GM12878 (cell line): Measurements from ENCODE around the gene CLPTM1. TPM values are rescaled to one million over a fixed set of nuclear protein-coding genes. Genes with fewer than 3 reads are reported as not detected.

Source experiments
- BMI1 ChIP-seq: fragments of 450-650 bp; IDR thresholded peaks from 2 replicates; pipeline ENCODE4 v1.6.1; 2016; ENCODE audit warnings: mild to moderate bottlenecking, moderate library complexity, borderline replicate concordance
- BRCA1 ChIP-seq: IDR thresholded peaks from 2 replicates; pipeline ENCODE4 v1.6.1; 2011; ENCODE audit warnings: low read depth, low read length, improper control_type of control experiment
- GABPA ChIP-seq: IDR thresholded peaks from 2 replicates; pipeline ENCODE4 v1.6.1; 2014; ENCODE audit warnings: antibody characterized with exemption, low read depth, mild to moderate bottlenecking, inconsistent platforms
- NR2F1 ChIP-seq: fragments of 450-650 bp; conservative IDR thresholded peaks from 2 replicates; pipeline ENCODE4 v1.6.1; 2017; ENCODE audit warnings: mild to moderate bottlenecking
- POLR2AphosphoS2 ChIP-seq: IDR thresholded peaks from 2 replicates; pipeline ENCODE4 v1.6.1; 2011; ENCODE audit warnings: low read depth, mild to moderate bottlenecking, low read length, improper control_type of control experiment, moderate library complexity
- SIN3A ChIP-seq: IDR thresholded peaks from 2 replicates; pipeline ENCODE4 v1.6.1; 2012; ENCODE audit warnings: low read depth, low read length, improper control_type of control experiment
- SUZ12 ChIP-seq: fragments of 200-600 bp; sonication (generic); IDR thresholded peaks from one replicate; pipeline ENCODE4 v1.6.1; 2018; ENCODE audit warnings: antibody characterized with exemption, mild to moderate bottlenecking; ENCODE audit not compliant: unreplicated experiment
- TBL1XR1 ChIP-seq: IDR thresholded peaks from 2 replicates; pipeline ENCODE4 v1.6.1; 2012; ENCODE audit warnings: low read depth, low read length, improper control_type of control experiment
- WRNIP1 ChIP-seq: IDR thresholded peaks from 2 replicates; pipeline ENCODE4 v1.6.1; 2011; ENCODE audit warnings: low read depth, low read length, improper control_type of control experiment, borderline replicate concordance
- polyA plus RNA-seq, 11 experiments: library from polyadenylated mRNA; depleted of rRNA in 4 of 11; unstranded in 6 of 11; stranded (reverse) in 5 of 11; fragments of >200 nt; fragmentation: Nextera tagmentation in 4 of 11; fragmentation: Illumina TruSeq in 1 of 11; extraction: Ambion mirVana in 4 of 11; extraction: Trizol in 1 of 11; gene quantifications; 1 replicate in 1 of 11; 2 replicates in 10 of 11; pipeline versions ENCODE4 v1.2.1 to v1.2.3, GENCODE V29; 2011 to 2016; ENCODE audit warnings: inconsistent platforms in 2 of 11, missing spikeins in 2 of 11, low read depth in 1 of 11
- total RNA-seq, 4 experiments: library from RNA; depleted of rRNA in 3 of 4; stranded (reverse); fragments of >200 nt in 3 of 4; fragmentation: Illumina TruSeq in 1 of 4; extraction: Trizol in 1 of 4; gene quantifications; 2 replicates each; pipeline versions ENCODE4 v1.2.1 to v1.2.3, GENCODE V29; 2013 to 2021
- TF ChIP-seq, protein P1 (sequence below): fragments of 450-650 bp; IDR thresholded peaks from 2 replicates; pipeline ENCODE4 v1.6.1; 2016; ENCODE audit warnings: mild to moderate bottlenecking, moderate library complexity, borderline replicate concordance
- TF ChIP-seq, protein P2 (sequence below): fragments of 150-350 bp; IDR thresholded peaks from 2 replicates; pipeline ENCODE4 v1.6.1; 2014; ENCODE audit warnings: mild to moderate bottlenecking, low read depth, low read length
- TF ChIP-seq, protein P3 (sequence below): fragments of 450-650 bp; IDR thresholded peaks from 2 replicates; pipeline ENCODE4 v1.6.1; 2018; ENCODE audit warnings: borderline replicate concordance, mild to moderate bottlenecking; ENCODE audit not compliant: partially characterized antibody
- TF ChIP-seq, protein P4 (sequence below): IDR thresholded peaks from 2 replicates; pipeline ENCODE4 v1.6.1; 2011; ENCODE audit warnings: borderline replicate concordance, low read depth, mild to moderate bottlenecking, moderate library complexity, low read length; ENCODE audit not compliant: insufficient read depth, poor library complexity, severe bottlenecking
- TF ChIP-seq, protein P5 (sequence below): fragments of 450-650 bp; IDR thresholded peaks from 2 replicates; pipeline ENCODE4 v1.6.1; 2016; ENCODE audit warnings: mild to moderate bottlenecking

Gene CLPTM1
- total and polyA plus RNA-seq, 10 of the 15 experiments (the other 5 are each of a cell fraction or from before 2014, with no cell fraction given) = 0.42 to 72.6 (median 35.2) TPM

DNA sequence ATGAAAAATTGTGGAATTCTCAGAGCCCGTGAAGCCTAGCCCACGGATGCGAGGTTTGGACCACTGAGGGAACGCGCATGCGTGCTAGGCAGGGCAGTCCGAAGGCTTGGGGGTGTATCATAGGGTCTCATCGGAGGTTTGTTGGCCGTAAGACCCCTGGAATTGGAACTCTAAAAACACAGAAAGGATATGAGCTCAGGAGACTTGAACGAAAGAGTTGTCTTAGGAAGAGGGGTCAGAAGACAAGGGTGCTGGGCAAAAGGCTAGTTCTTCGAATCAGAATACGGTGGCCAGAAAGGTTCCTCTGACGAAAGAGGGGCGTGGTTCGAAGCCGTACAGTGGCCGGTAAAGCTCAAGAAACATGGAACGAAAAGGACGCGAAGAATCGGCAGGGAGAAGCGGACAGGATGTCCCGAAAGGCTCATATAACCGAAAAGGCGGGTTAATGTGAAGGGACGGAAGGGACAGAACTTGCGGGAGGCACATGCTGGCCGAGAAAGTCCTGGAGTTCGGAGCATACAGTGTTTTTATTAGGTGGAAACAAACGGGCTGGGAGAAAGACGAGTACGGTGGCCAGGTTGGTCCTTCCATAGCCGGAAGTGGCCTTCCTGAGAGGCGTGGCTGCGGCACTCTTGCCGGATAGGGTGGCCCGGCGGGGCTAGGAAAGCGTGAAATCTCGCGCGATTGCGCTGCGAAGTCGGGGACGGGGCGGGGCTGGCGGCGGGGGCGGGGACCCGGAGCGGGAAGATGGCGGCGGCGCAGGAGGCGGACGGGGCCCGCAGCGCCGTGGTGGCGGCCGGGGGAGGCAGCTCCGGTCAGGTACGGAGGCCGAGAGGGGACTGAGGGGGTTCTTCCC, at the start of gene CLPTM1 (continued):
- TF ChIP-seq, protein P1, sequence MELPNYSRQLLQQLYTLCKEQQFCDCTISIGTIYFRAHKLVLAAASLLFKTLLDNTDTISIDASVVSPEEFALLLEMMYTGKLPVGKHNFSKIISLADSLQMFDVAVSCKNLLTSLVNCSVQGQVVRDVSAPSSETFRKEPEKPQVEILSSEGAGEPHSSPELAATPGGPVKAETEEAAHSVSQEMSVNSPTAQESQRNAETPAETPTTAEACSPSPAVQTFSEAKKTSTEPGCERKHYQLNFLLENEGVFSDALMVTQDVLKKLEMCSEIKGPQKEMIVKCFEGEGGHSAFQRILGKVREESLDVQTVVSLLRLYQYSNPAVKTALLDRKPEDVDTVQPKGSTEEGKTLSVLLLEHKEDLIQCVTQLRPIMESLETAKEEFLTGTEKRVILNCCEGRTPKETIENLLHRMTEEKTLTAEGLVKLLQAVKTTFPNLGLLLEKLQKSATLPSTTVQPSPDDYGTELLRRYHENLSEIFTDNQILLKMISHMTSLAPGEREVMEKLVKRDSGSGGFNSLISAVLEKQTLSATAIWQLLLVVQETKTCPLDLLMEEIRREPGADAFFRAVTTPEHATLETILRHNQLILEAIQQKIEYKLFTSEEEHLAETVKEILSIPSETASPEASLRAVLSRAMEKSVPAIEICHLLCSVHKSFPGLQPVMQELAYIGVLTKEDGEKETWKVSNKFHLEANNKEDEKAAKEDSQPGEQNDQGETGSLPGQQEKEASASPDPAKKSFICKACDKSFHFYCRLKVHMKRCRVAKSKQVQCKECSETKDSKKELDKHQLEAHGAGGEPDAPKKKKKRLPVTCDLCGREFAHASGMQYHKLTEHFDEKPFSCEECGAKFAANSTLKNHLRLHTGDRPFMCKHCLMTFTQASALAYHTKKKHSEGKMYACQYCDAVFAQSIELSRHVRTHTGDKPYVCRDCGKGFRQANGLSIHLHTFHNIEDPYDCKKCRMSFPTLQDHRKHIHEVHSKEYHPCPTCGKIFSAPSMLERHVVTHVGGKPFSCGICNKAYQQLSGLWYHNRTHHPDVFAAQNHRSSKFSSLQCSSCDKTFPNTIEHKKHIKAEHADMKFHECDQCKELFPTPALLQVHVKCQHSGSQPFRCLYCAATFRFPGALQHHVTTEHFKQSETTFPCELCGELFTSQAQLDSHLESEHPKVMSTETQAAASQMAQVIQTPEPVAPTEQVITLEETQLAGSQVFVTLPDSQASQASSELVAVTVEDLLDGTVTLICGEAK = peak; percentile 91
- TF ChIP-seq GABPA (peak; percentile 85), WRNIP1 (peak; percentile 96; the same call in 1 of the 2 replicates), SUZ12 (no peak), NR2F1 (0 out of 2 replicates have a peak, but pooled peaks have one; percentile 8), BMI1 (no peak), SIN3A (peak; percentile 17; the same call in 1 of the 2 replicates), TBL1XR1 (peak; percentile 76), BRCA1 (peak; percentile 82), POLR2AphosphoS2 (peak; percentile 83)
- TF ChIP-seq, protein P2, sequence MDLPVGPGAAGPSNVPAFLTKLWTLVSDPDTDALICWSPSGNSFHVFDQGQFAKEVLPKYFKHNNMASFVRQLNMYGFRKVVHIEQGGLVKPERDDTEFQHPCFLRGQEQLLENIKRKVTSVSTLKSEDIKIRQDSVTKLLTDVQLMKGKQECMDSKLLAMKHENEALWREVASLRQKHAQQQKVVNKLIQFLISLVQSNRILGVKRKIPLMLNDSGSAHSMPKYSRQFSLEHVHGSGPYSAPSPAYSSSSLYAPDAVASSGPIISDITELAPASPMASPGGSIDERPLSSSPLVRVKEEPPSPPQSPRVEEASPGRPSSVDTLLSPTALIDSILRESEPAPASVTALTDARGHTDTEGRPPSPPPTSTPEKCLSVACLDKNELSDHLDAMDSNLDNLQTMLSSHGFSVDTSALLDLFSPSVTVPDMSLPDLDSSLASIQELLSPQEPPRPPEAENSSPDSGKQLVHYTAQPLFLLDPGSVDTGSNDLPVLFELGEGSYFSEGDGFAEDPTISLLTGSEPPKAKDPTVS = no peak
- TF ChIP-seq, protein P3, sequence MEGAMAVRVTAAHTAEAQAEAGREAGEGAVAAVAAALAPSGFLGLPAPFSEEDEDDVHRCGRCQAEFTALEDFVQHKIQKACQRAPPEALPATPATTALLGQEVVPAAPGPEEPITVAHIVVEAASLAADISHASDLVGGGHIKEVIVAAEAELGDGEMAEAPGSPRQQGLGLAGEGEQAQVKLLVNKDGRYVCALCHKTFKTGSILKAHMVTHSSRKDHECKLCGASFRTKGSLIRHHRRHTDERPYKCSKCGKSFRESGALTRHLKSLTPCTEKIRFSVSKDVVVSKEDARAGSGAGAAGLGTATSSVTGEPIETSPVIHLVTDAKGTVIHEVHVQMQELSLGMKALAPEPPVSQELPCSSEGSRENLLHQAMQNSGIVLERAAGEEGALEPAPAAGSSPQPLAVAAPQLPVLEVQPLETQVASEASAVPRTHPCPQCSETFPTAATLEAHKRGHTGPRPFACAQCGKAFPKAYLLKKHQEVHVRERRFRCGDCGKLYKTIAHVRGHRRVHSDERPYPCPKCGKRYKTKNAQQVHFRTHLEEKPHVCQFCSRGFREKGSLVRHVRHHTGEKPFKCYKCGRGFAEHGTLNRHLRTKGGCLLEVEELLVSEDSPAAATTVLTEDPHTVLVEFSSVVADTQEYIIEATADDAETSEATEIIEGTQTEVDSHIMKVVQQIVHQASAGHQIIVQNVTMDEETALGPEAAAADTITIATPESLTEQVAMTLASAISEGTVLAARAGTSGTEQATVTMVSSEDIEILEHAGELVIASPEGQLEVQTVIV = peak; percentile 83
- TF ChIP-seq, protein P4, sequence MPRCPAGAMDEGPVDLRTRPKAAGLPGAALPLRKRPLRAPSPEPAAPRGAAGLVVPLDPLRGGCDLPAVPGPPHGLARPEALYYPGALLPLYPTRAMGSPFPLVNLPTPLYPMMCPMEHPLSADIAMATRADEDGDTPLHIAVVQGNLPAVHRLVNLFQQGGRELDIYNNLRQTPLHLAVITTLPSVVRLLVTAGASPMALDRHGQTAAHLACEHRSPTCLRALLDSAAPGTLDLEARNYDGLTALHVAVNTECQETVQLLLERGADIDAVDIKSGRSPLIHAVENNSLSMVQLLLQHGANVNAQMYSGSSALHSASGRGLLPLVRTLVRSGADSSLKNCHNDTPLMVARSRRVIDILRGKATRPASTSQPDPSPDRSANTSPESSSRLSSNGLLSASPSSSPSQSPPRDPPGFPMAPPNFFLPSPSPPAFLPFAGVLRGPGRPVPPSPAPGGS = no peak
- TF ChIP-seq, protein P5, sequence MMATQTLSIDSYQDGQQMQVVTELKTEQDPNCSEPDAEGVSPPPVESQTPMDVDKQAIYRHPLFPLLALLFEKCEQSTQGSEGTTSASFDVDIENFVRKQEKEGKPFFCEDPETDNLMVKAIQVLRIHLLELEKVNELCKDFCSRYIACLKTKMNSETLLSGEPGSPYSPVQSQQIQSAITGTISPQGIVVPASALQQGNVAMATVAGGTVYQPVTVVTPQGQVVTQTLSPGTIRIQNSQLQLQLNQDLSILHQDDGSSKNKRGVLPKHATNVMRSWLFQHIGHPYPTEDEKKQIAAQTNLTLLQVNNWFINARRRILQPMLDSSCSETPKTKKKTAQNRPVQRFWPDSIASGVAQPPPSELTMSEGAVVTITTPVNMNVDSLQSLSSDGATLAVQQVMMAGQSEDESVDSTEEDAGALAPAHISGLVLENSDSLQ = peak; percentile 55
